Measurements from ENCODE around the gene ARG2. TPM values are rescaled to one million over a fixed set of nuclear protein-coding genes. Genes with fewer than 3 reads are reported as not detected.

ARG2 gene
- polyA plus RNA-seq, 3 donors, result 0.13 to 0.46 (median 0.33) TPM

GRCh38 chr14:67584978-67585377 lies 34.7 kb upstream of the ARG2 start:
- WGBS (ENCODE audit: insufficient coverage), result no CpG with 5 or more reads among the region's 3 CpGs
- H3K4me1 ChIP-seq (ENCODE audit: control insufficient read depth in 1 of 2, insufficient read depth in 2 of 2, low read length in 2 of 2), result no peaks in the 10 kb centered on the region
- TF ChIP-seq CTCF (IDR thresholded peaks at IDR 0.05), result no peak
- H3K9me3 ChIP-seq (replicated peaks in 1 of 2; ENCODE audit: control insufficient read depth in 1 of 2, insufficient read depth in 1 of 2, low read length in 2 of 2), result no peaks in the 10 kb centered on the region
- Mint-ChIP-seq H3K4me3 (no peak overlapping the region), H3K27me3 (ENCODE audit: low read depth in 3 of 3) (no peaks in the 10 kb centered on the region), H3K27ac (no peak overlapping the region), H3K9me3 (no peaks in the 10 kb centered on the region), H3K36me3 (peaks cover 24 to 25% of the 10 kb centered on the region in 2 donors), H3K4me1 (peaks cover 2% of the 10 kb centered on the region)
- H3K4me3 ChIP-seq (replicated peaks in 1 of 3; ENCODE audit: low read depth in 2 of 3, low read length in 3 of 3), result no peak overlapping the region
- H3K27ac ChIP-seq (ENCODE audit: low read depth in 1 of 2, low read length in 2 of 2), result no peak overlapping the region
- no peaks in the 10 kb centered on the region for H4K20me1 ChIP-seq (ENCODE audit: insufficient read depth, low read length)
- peaks cover 21 to 29% of the 10 kb centered on the region in 2 donors for H3K36me3 ChIP-seq (replicated peaks in 1 of 2; ENCODE audit: control insufficient read depth in 1 of 2, insufficient read depth in 2 of 2, low read length in 2 of 2)
- no peak overlapping the region for H3K9ac ChIP-seq (ENCODE audit: insufficient read depth, low read length, poor library complexity, severe bottlenecking)
- H3K4me2 ChIP-seq (replicated peaks; ENCODE audit: extremely low read depth, low read length, poor library complexity, severe bottlenecking), result no peak overlapping the region
- H3K27me3 ChIP-seq (ENCODE audit: control insufficient read depth in 2 of 2, insufficient read depth in 2 of 2, low read length in 2 of 2), result no peaks in the 10 kb centered on the region
- DNase-seq, result no peak
- intact Hi-C loops (cut with micrococcal nuclease), result loop anchor here (1.0 to 5.0 kb wide), 3 partner anchors 82 to 122 kb away; no protein-coding TSS in a partner anchor
- no peak overlapping the region for H2AFZ ChIP-seq (ENCODE audit: insufficient read depth, low read depth, low read length, poor library complexity, severe bottlenecking)
- H3K79me2 ChIP-seq (ENCODE audit: insufficient read depth, low read length), result no peaks in the 10 kb centered on the region

GRCh38 chr14:67586369-67586768 lies 33.4 kb upstream of the ARG2 start:
- intact Hi-C loops (cut with micrococcal nuclease), result no loop called here
- Histone ChIP-seq H3K4me3 (replicated peaks in 1 of 3; ENCODE audit: low read depth in 2 of 3, low read length in 3 of 3) (no peak overlapping the region), H3K27ac (ENCODE audit: low read depth in 1 of 2, low read length in 2 of 2) (no peak overlapping the region), H3K4me2 (replicated peaks; ENCODE audit: extremely low read depth, low read length, poor library complexity, severe bottlenecking) (no peak overlapping the region), H3K9me3 (replicated peaks in 1 of 2; ENCODE audit: control insufficient read depth in 1 of 2, insufficient read depth in 1 of 2, low read length in 2 of 2) (no peaks in the 10 kb centered on the region), H3K79me2 (ENCODE audit: insufficient read depth, low read length) (no peaks in the 10 kb centered on the region), H2AFZ (ENCODE audit: insufficient read depth, low read depth, low read length, poor library complexity, severe bottlenecking) (no peak overlapping the region), H3K4me1 (ENCODE audit: control insufficient read depth in 1 of 2, insufficient read depth in 2 of 2, low read length in 2 of 2) (no peaks in the 10 kb centered on the region), H3K27me3 (ENCODE audit: control insufficient read depth in 2 of 2, insufficient read depth in 2 of 2, low read length in 2 of 2) (no peaks in the 10 kb centered on the region), H3K36me3 (replicated peaks in 1 of 2; ENCODE audit: control insufficient read depth in 1 of 2, insufficient read depth in 2 of 2, low read length in 2 of 2) (peaks cover 33 to 42% of the 10 kb centered on the region in 2 donors), H3K9ac (ENCODE audit: insufficient read depth, low read length, poor library complexity, severe bottlenecking) (no peak overlapping the region), H4K20me1 (ENCODE audit: insufficient read depth, low read length) (no peaks in the 10 kb centered on the region)
- no peaks in the 10 kb centered on the region for H3K9me3 Mint-ChIP-seq
- H3K27ac Mint-ChIP-seq, result peak overlapping the region in 1 of 7 donors; percentile 33
- H3K4me1 Mint-ChIP-seq, result peaks cover 2% of the 10 kb centered on the region
- peaks cover 34% of the 10 kb centered on the region in 2 donors for H3K36me3 Mint-ChIP-seq
- H3K4me3 Mint-ChIP-seq, result no peak overlapping the region
- DNase-seq, result no peak
- no peaks in the 10 kb centered on the region for H3K27me3 Mint-ChIP-seq (ENCODE audit: low read depth in 3 of 3)
- 100% methylated on average over 1 of the region's 4 CpGs for WGBS (ENCODE audit: insufficient coverage)
- TF ChIP-seq CTCF (IDR thresholded peaks at IDR 0.05), result no peak
